GM19099 (cell line): ENCODE measurements around the gene TGFB2.

Experiments
- POLR2A ChIP-seq: IDR thresholded peaks from 3 replicates; pipeline ENCODE4 v1.6.1; 2011; ENCODE audit warnings: low read depth; ENCODE audit not compliant: insufficient read length; ENCODE audit errors: extremely low read depth

The TGFB2 gene

DNA sequence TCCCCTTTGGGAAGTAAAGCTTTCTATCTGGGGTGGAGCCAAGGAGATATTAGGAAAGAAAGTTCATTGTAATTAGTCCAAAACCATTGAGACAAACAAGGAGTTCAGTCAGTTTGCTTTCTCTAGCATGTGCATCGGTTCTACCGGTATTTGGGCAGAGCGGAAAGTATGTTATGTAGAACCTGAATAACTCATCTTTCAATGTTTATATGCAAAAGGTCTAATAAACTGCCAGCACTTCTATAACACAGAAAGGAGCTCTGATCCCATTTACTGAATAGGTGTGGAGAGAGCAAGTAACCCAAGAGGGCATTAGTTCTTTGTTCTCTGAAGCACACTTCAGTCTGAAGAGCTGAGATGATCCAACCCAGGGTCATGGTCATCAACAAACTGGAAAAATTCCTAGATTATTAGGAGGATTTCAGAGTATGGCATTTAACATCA is 3.5 kb downstream of the TGFB2 start:
- TF ChIP-seq POLR2A, result no peak

DNA sequence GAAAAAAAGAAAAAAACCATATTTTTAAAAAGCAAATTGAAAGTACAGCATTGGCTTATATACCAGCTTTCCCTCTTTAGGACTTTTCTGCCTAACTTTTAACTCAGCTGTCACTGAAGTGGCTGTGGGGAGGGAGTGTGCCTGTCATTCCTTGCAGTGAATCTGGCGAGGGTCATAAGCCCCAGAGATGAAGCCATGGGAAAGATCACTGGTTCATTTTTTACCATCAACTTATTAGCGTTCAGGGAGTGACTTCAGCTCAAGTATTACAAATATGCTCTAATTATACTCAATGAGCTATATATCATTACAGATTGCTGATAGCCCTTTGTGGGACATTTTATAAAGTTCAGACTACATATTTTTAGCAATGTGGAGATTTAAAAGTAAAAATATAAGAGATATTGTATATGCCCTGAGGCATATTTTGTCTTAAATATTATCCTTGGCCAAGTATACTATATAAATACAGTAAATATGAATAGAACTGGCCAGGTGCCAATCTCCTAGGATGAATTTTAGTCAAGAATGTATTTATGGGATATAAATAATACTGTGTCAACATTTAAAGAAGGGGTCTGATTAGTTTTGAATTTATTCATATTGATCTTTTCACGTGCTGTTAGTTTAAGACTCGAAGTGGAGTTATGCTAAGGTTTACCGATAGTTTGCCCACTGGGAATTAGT is 4.4 kb downstream of the TGFB2 start:
- no peak for TF ChIP-seq POLR2A

DNA sequence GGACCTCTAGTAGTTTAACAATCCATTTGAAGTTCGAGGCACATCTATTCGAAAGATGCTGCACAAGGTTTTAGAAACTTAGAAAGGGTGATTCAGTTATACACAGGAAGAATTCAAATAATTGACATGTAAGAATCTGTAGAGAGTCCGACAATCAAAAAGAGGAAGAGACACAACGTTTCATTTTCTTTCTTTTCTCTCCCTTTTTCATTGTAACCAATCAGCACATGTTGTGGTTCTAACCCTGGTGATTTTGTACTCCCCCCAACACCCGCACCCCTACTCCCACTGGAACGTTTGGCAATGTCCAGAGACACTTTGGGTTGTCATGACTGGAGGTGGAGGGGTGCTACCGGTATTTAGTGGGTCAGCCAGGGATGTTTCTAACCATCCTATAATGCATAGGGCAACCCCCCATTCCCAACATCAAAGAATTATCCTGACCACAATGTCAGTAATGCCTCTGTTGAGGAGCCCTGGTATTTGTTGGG is 4.9 kb downstream of the TGFB2 start:
- no peak for TF ChIP-seq POLR2A

DNA sequence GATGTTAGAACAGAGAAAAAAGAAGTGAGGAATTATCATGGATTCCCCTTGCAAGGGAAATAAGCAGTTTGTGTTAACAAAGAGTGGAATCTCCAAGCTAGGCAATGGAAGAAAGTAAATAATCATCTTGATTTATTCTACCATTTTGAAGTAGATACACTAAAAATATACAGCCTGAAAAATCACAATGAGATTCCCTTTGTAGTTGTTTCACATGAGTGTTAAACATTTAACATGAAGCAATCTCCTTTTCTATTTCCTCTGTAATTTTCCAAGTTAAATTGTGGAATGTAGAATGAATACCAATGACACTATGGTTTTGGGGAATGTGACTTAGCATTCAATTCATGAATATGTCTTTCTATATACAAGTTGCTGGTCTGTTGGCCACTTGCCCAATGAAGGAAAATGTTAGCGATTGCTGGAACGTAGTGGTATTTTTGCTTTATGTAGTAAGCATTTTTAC is 5.7 kb downstream of the TGFB2 start:
- TF ChIP-seq POLR2A, result no peak

DNA sequence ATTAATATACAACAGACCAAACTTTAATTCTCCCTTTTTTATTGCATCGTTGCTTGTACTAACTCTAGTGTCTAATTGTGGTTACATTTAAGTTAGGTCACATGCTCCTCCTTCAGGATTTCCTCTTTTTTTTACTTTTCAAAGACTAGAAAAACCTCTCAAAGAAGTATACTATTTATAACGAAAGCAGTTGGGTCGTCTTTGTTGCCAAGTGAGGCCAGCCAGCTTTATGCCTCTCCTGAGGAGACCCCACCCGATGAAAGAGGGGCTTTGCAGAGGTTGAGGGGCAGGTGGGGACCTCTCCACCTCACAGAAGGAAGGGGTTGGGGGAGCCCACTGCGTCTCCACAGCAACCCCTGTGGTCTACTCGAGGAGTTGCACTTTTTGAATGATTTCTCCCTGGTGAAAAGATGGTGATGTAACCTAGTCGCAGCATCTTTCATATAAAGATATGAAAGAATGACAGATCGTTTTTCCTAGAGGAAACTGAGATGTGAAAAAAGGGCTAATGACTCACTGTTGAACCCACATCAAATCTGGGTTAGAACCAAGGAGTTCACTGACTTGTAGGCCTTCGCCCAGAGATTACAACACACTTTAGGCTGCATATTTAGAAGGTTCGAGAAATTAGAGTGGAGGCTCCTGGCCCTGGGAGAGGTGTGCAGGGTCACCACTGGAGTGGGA is 6.4 kb downstream of the TGFB2 start:
- TF ChIP-seq POLR2A, result no peak

DNA sequence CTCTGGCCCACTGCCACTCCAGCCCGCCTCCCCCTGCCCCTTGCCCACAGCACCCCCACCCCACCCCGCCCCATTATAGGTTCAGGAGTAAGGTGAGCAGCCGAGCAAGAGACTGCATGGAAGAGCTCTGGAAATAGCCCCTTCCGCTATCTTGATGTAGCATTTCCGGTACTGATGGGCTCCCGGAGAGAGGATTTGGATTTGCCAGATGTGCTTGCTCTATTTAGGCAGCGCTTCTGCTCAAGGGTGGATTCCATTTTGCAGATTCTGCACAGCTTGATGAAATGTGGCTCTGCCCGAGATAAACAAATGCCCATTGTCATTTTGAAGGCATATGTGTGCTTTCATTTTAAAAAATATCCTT is 6.9 kb downstream of the TGFB2 start:
- no peak for TF ChIP-seq POLR2A

DNA sequence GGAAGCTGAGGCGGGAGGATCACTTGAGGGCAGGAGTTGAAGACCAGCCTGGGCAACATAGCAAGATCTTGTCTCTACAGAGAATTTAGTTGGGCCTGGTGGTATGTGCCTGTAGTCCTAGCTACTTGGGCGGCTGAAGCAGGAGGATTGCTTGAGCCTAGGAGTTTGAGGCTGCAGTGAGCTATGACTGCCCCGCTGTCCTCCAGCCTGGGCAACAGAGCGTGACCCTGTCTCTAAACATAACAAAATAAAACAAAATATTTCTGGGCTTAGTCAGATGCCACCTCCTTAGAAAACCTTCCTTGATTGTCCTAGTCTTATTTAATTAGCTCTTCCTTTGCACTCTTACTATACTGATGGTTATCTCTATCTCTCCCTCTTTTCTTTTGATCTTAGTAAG is 8.5 kb downstream of the TGFB2 start:
- no peak for TF ChIP-seq POLR2A

DNA sequence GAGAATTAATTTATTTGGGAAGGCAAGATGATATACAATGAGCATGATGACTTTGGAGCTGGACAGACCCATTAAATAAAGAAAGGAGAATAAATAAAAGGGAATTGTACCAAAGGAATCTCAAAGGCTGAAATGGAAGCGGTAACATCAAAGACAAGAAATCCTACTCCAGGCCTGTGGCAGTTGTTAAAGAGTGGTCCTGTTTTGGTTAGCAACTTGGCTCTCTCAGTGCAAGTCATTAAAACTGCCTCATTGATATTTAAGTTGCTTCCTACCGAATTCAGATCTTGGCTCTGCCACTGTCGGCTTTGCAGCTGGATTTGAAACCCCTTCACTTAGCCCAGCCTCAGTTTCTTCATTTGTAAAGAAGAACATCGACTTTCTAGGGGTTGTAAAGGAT is 10.1 kb downstream of the TGFB2 start:
- no peak for TF ChIP-seq POLR2A

DNA sequence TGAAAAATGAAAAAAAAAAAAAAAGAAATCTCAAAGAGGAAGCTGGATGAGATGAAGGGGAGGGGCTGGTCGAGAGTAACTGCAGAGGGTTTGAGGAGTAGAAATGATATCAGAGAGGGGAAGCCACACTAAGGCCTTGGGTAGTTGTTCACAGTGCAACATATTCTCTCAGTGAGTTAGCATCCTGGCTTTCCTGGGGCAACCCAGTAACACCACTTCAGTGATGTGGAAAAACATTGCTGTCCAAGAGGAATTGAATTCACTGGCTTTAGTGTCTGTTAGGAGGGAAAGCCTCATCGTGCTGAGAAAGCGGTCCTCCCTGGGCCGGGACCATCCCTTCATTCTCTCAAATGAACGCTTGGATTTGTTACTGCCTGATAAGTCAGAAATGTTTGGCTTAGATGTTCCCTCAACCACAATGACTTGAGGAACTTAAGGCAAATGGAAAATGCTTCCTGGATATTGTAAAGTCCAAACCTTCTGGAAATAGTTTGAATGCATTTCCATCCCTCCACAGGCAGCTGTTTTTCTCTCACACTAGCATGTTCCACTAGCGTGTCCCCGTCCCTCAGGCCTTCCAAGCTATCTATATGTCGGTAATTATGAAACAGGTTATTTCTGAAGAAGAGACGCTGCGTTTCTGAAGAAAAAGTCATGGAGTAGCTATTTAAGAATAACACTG is 12.2 kb downstream of the TGFB2 start:
- no peak for TF ChIP-seq POLR2A

DNA sequence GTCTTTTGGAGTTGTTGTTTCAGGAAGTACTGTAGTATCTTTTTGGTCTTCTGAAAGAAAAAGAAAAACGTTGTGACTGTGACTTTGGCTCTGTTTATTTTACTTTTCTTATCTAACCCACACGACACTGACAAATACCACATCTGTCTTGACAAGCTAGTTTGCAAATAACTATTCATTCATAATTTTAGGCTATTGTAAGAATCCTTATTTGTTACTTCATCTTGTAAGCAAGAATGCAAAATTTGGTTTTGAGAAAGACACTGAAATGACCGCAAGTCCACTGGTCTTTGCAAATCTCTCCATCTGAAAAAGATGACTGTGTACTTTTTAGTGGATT is 12.7 kb downstream of the TGFB2 start:
- TF ChIP-seq POLR2A, result no peak

DNA sequence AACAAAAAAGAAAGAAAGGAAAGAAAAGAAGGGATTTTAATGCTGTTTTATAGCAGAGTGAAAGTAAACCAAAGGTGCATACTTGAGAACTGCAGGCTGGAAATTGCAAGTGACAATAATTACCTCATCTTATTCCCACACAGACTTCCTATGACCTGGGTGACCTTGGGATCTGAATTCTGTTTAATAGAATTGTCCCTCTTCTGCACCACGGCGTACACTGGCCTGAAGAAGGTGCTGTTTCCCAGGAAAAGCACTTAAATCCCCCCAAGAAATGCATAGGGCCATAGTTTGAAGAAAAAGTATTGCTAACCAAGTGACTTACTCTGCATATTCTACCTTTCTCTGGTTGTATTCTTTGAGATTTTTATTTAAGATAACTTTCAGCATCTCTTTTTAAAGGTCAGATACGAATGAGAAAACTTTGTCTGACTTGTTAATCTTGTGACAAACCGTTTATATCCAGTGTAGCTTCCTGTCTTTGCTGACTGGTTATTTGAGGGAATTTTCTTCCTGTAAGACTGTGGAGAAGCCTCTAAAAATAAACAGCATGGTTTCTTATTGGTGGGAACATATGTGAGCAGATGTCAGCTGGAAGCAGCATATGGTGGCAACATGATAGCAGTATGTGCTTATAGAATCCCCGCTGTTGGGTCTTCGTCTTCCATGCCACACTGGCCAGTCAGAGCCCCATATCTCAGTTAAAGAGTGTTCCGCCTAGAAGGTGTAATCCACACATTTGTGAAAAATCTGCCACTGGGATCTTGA is 16.3 kb downstream of the TGFB2 start:
- TF ChIP-seq POLR2A, result no peak

DNA sequence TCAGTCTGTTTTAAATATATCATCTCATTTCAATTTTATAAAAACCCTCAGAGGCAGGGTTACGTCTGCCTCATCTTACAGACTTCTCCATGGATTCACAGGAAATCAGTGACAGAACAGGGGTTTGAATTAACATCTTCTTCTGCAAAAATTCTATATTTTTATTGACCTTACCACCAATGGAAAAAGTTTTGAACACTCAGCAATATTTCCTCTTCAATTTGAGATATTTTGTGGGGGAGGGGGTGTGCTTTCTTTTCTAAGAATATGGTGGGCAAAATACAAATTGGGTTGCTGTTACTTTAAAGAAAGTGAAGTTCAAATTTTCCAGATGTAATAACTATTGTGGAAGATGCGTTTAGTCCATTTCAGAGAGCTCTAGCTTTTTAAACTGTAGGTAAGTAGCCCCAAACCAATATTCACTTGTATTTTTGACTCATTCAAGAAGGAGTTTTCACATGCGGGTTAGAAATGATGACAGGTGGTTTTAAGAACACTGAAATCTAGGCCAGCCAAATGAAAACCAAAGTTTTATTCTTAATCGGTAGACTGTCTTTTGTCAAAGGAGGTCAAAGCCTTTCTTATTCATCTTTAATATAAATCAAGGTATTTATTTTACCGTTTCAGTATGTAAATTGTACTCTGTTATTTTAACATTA is 17.4 kb downstream of the TGFB2 start:
- TF ChIP-seq POLR2A, result no peak

DNA sequence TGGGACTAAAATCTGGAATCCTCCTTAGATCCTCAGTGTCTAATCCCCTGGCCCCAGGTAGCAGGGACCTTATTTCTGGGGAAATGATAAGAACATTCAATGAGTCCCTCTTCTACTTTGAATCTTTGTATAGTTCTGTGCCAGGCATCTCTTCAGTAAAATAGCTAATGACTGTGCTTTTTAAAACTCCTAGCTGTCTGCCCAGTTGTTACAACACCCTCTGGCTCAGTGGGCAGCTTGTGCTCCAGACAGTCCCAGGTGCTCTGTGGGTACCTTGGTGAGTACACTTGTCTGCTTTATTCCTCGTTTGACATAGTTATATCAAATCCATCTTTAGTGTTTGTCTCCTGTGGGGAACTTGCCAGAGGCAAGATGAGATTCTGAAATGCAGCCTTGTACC is 18.0 kb downstream of the TGFB2 start:
- no peak for TF ChIP-seq POLR2A

DNA sequence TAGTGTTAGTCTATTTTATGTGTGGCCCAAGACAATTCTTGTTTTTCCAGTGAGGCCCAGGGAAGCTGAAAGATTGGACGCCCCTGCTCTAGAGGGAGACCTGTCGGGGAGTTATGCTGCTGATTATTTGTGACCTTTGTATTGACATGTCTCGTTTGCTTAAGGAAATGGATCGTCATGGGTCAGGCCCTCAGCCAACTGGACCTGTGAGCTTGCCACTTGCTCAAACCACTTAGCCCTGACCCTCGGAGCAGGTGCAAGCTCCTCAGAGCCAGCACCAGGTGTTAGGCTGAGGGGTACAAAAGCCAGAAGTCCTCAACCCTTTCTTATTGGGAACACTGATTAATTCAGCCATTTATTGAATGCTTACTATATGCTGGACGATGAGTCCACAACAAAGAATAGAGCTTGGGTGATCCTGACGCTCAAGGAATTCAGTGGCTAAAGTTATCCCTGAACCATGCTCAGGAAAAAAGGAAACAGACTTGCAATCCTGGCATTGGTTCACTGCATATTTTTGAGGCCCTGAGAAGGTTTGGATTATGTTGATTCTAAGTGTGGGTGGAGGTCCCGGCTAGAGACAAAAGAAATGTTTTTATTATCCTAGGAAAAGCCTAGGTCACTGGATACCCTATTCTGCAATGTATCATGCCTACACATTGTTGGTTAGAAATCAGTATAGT is 19.0 kb downstream of the TGFB2 start:
- no peak for TF ChIP-seq POLR2A
